Thoracic aorta (tissue), 2 donors: ENCODE measurements around the gene CLCN2. TPM values are rescaled to one million over a fixed set of nuclear protein-coding genes. Genes with fewer than 3 reads are reported as not detected.
"Not testable (repeated sequence)": the region's sequence is repeated elsewhere in the genome, so short reads cannot be mapped to it uniquely, and the experiment has no call there.

Experiments used
- ATAC-seq: fragments of 150-250 bp; one replicate; pipeline ENCODE4 v1.8.0; 2017; ENCODE audit warnings: low read depth; ENCODE audit not compliant: insufficient number of reproducible peaks, low FRiP score
- DNase-seq: peaks from one replicate; pipeline ENCODE4 v3.0.0-alpha.2; 2020; ENCODE audit warnings: low spot score
- H3K27ac ChIP-seq, 2 donors: fragments of 200-600 bp; sonication (generic); 1 replicate in 1 of 2; 2 replicates in 1 of 2; pipeline ENCODE4 v1.5.1; 2016; ENCODE audit warnings: mild to moderate bottlenecking in 2 of 2, moderate library complexity in 2 of 2
- H3K27me3 ChIP-seq: fragments of 200-600 bp; sonication (generic); replicated peaks from 2 replicates; pipeline ENCODE4 v1.6.0; 2016; ENCODE audit warnings: mild to moderate bottlenecking; ENCODE audit not compliant: insufficient read depth
- H3K36me3 ChIP-seq: fragments of 200-600 bp; sonication (generic); one replicate; pipeline ENCODE4 v1.5.1; 2016
- H3K4me1 ChIP-seq, 2 donors: fragments of 200-600 bp; sonication (generic); 1 replicate in 1 of 2; 2 replicates in 1 of 2; pipeline versions ENCODE4 v1.5.1 to v1.6.0; 2016; ENCODE audit warnings: low read depth in 2 of 2, mild to moderate bottlenecking in 1 of 2; ENCODE audit not compliant: control insufficient read depth in 1 of 2
- H3K4me3 ChIP-seq: fragments of 200-600 bp; sonication (generic); 2 replicates; pipeline ENCODE4 v1.5.1; 2016; ENCODE audit warnings: mild to moderate bottlenecking
- H3K9me3 ChIP-seq: fragments of 200-600 bp; sonication (generic); 2 replicates; pipeline ENCODE4 v1.5.1; 2016
- CTCF ChIP-seq: fragments of 200-600 bp; sonication (generic); IDR thresholded peaks from one replicate; pipeline ENCODE4 v1.5.1; 2019; ENCODE audit warnings: antibody characterized with exemption
- total RNA-seq, 2 donors: library from RNA; depleted of rRNA; stranded (reverse); fragments of >200 nt; gene quantifications; one replicate each; pipeline versions ENCODE4 v1.1.0 to v1.2.3, GENCODE V29; 2016

Gene CLCN2
- total RNA-seq, 2 donors from 2014 or later: 4.3 to 8.0 TPM

- Histone ChIP-seq H3K36me3 (peaks cover 31% of the 10 kb centered on the region), H3K4me3 (no peak overlapping the region), H3K4me1 (no peaks in the 10 kb centered on the region), H3K27ac (no peak overlapping the region), H3K9me3 (no peaks in the 10 kb centered on the region), H3K27me3 (no peaks in the 10 kb centered on the region)
- ATAC-seq (no peak), DNase-seq (no peak)
- no peak for TF ChIP-seq CTCF
These were observed 15.9 kb downstream of the CLCN2 start for GRCh38 chr3:184345317-184346144.

GRCh38 chr3:184344579-184345316 lies 16.7 kb downstream of the CLCN2 start:
- ATAC-seq: no peak

GRCh38 chr3:184343200-184343876 lies 18.1 kb downstream of the CLCN2 start:
- Histone ChIP-seq H3K27ac (no peak overlapping the region), H3K36me3 (peaks cover 31% of the 10 kb centered on the region), H3K4me1 (peaks cover 5 to 16% of the 10 kb centered on the region in 2 donors), H3K27me3 (no peaks in the 10 kb centered on the region), H3K4me3 (no peak overlapping the region), H3K9me3 (no peaks in the 10 kb centered on the region)
- no peak for DNase-seq
- no peak for ATAC-seq
- no peak for TF ChIP-seq CTCF

More at GRCh38 chr3:184344579-184345316, 16.7 kb downstream of the CLCN2 start:
- Histone ChIP-seq H3K4me3 (no peak overlapping the region), H3K27ac (no peak overlapping the region), H3K36me3 (peaks cover 31% of the 10 kb centered on the region), H3K27me3 (no peaks in the 10 kb centered on the region), H3K9me3 (no peaks in the 10 kb centered on the region), H3K4me1 (peaks cover 0 to 5% of the 10 kb centered on the region in 2 donors)
- DNase-seq: no peak
- no peak for TF ChIP-seq CTCF

- Histone ChIP-seq H3K27me3 (no peaks in the 10 kb centered on the region), H3K36me3 (peaks cover 31% of the 10 kb centered on the region), H3K4me3 (no peak overlapping the region), H3K4me1 (peaks cover 16 to 28% of the 10 kb centered on the region in 2 donors), H3K9me3 (no peaks in the 10 kb centered on the region), H3K27ac (no peak overlapping the region)
- ATAC-seq (no peak), DNase-seq (no peak)
- TF ChIP-seq CTCF: no peak
These were observed 19.5 kb downstream of the CLCN2 start for GRCh38 chr3:184341925-184342324.

- peak overlapping the region; percentile 93 for H3K4me3 ChIP-seq
- DNase-seq, ATAC-seq, H3K27me3 ChIP-seq, H3K9me3 ChIP-seq: not testable (repeated sequence)
- peak overlapping the region in 1 of 2 donors; percentile 94 for H3K27ac ChIP-seq
- peaks cover 27% of the 10 kb centered on the region for H3K36me3 ChIP-seq
- H3K4me1 ChIP-seq: peaks cover 16 to 40% of the 10 kb centered on the region in 2 donors
These were observed 21.8 kb downstream of the CLCN2 start for GRCh38 chr3:184339451-184340135.
